Fibroblast of skin of scalp (primary cell): Measurements from ENCODE around the gene UBALD2.
A peak's percentile ranks its signal among the peaks of the same experiment; 100 is the strongest.
"Not testable (repeated sequence)": the region's sequence is repeated elsewhere in the genome, so short reads cannot be mapped to it uniquely, and the experiment has no call there.

Experiments used
- DNase-seq: peaks from one replicate; pipeline ENCODE4 v3.0.0-alpha.2; 2013

The UBALD2 gene

DNA sequence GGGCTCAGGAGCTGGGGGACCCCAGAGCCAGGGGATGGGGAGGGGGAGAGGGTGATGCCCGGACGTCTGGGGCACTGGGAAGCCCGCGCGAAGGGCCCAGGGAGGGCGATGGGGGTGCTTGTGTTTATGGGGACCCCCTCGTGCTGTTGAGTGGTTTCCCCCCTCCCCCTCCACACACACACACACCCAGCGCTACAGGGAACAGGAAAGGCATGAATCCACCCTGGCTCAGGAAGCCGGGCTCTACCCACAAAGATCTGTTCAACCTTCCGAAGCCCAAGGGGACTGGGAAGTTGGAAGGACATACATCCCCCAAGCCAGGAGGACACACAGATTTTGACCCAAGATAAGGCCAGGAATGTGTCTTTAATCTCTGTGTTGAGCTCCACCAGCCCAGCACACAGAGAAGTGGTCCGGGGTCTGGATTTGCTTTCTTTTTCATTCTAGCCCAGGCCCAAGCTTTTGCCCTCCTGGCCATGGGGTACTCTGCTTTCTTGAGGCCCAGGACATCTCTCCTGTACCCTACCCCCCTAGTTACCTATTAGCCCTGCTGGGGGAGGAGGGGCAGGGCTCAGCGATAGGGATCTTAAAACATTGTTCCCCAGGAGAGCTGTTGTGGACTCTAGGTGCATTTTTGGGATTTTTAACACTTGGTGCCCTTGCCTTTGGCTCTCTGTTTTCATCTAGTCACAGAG lies 1.2 kb downstream of the UBALD2 start:
- DNase-seq, result peak; percentile 51

DNA sequence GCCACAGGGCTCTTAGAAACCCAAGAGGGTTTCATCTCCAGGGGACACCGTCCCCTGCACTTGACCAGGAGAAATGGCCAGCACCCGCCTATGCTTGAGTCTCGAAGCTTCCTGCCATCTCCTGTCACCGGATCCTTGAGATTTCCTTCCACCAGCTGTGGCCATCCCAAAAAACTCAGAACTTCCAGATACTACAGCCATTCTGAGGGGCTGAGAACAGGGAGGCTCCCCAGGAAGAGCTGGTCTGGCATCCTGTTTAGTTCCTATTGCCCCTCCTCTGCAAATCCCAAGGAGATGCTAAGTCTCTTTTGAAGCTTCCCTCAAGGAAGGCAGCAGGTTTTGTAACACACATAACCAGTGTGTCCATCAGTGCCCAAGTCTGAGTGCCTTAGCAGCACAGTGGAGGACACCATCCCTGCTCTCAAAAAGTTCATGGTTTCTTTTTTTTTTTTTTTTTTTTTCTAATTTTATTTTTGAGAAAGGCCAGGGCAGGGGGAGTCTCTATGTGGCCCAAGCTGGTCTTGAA lies 2.0 kb downstream of the UBALD2 start:
- DNase-seq, result no peak

DNA sequence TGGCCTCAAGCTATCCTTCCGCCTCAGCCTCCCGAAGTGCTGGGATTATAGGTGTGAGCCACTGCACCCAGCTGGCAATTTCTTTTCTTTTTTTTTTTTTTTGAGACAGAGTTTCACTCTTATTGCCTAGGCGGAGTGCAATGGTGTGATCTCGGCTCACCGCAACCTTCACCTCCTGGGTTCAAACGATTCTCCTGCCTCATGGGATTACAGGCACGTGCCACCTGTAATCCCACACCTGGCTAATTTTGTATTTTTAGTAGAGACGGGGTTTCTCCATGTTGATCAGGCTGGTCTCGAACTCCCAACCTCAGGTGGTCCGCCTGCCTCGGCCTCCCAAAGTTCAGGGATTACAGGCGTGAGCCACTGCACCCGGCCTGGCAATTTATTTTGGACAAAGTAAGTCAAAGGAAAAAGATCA lies 2.4 kb downstream of the UBALD2 start:
- DNase-seq, result not testable (repeated sequence)

DNA sequence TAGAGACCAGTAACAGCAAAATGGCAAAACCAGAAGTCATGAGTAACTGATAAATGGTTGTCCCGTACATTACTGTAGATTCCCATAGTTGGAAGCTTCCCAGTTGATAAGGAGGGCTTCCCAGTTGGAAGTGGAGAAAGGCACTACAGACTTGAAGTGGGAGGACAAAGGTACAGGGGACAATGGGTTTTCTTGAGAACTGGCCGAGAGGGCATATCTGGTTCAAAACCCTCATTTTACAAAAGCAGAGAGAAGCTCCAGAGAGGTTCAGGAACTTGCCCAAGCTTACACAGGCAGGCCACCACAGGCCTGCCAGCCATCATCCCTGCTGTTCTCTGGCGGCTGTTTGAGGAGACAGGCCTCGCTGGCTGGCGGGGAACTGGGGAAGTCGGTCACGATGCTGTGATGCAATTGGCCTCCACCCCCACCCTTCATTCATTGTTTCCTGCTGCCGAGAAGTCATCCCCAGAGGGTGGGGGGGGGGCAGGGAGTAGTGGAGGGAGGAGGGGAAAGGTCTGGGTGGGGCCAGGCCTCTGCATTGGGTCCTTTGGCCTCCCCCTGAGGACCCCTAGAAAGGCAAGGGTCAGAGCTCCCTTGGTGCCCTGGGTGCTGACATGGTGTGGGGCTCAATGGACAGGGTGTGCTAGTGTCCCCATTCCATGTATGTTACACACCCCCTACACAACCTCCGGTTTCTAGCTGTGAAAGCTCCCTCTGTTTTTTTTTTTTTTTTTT lies 3.0 kb downstream of the UBALD2 start:
- peak; percentile 80 for DNase-seq

DNA sequence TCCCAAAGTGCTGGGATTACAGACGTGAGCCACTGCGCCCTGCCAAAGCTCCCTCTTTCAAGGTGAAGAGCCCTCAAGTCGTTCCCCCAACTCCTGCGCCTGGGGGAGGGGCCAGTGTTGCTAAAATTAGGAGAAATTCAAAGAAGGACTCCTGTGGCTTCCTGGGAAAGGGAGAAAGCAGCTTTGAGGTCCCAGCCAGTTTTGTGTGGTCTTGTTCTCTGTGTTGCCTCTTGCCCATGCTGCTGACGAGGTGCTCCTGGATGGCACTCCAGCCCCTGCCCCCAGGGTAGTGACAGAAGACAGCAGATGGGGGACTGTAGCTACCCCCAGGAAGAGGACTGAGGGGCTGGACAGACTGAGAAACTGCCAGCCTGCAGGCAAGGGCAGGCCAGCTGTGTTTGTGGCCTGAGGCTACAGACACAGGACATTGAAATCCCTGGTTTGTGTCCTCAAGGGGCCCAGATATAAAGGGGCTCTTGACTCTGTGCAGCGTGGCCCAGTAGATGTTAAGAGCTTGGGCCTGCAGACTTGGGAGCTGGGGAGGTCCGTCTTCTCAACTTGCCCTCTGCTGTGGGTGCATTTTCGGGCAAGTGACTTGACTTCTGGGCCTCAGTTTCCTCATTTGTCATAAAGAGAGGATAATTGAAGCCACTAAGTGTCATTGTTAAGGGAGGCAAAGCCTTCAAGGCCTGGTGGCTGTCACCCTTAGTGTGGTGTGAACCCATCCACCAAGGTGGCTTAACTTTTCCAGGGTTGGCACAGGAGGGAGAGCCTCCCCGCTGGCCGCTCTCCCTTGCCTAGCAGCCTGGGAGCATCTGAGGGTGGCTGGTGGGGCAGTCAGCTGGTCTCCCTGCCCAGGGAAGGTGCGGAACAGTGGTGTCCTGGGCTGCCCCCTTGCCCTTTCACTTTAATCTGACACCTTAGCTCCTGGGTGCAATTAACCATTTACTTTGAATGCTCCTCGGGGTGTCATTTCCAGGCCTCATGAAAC lies 4.1 kb downstream of the UBALD2 start:
- no peak for DNase-seq

DNA sequence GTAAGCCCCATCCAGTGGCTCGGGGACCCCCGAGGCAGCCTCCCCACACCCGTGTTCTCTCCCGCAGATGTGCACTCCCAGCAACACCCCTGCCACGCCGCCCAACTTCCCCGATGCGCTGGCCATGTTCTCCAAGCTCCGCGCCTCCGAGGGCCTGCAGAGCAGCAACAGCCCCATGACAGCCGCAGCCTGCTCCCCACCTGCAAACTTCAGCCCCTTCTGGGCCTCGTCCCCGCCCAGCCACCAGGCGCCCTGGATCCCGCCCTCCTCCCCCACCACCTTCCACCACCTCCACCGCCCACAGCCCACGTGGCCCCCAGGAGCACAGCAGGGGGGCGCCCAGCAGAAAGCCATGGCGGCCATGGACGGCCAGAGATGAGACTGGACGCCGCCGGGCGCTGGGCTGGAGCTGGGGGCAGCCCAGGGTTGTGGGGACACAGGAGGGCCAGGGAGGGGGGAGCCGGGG lies 5.0 kb downstream of the UBALD2 start:
- DNase-seq, result no peak

DNA sequence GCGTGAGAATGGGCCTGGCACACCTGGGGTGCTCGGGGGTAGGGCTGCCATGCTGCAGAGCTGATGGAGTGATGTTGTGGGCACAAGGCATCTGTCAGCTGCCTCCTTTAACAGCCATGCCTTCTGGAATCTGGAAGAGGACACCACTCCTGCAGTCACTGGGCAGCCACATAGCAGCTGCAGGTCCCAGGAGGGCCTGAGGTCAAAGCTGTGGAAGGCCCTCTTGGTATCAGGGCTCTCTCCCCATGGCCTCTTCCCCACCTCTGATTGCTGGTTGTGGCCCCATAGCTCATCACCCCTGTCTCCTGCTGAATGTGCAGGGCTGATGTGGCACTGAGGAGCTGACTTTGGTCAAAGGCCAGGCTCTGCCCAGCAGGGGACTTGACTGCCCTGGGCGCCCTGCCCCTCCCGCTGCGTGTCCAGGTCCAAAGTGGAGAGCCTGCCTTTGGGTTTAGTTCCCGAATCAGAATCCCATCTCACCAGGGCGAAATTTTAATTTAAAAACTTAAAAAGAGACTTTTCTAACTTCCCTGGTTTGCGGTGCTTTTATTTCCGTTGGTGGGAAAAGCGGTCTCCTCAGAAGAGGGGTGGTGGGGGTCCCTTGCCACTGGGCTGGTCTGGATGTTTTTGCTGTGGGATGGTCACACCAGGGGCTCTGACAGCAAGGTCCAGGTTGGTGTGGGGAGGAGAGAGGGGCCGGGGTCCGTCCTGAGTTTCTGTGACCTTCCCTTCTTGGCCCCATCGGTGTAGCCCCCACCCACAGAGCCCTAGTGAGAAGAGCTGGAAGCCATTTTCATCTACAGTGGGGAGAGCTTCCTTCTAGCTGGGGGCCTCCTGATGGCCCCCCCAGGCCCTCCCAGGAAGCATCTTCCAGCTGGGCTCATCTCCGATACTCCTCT lies 5.9 kb downstream of the UBALD2 start:
- no peak for DNase-seq

DNA sequence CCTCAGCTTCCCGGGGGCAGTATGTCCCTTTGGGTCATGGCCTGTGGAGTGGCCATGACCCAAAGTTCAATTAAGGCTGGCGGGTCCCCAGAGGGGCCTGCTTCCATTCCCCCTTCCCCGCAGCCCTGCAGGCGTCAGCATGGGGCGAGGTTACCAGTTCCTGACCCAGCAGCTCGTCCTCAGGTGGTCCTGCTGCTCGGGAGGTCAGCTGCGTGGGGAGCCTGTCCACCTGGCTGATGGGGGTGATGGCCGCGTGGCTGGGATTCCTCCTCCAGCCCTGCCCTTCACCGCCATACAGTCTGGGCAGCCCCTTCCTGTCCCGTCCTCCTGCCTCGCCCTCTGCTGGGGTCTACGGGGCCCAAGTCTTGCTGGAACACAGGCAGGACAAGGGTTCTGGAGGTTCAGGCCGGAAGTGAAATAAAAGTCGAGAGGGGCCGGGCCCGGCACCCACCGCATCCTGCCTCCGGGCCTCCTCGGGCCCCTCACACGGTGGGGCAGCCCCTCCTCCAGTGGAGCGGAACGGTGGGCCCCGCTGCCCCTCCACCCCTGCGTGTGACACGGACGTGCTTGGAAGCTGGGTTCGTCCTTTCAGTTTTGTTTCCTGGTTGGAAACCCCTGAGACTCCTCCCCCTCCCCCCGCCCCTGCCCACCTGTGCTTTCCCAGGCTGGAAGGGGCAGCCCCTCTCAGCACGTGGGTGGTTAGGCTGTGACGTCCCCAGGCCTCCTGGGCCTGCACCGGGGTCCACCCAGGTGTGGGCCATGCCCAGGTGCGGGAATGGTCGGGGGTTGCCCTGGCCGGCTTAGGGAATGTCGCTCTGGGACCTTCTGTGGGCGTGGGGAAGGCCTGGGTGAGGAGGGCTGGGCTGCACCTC lies 6.8 kb downstream of the UBALD2 start:
- no peak for DNase-seq

DNA sequence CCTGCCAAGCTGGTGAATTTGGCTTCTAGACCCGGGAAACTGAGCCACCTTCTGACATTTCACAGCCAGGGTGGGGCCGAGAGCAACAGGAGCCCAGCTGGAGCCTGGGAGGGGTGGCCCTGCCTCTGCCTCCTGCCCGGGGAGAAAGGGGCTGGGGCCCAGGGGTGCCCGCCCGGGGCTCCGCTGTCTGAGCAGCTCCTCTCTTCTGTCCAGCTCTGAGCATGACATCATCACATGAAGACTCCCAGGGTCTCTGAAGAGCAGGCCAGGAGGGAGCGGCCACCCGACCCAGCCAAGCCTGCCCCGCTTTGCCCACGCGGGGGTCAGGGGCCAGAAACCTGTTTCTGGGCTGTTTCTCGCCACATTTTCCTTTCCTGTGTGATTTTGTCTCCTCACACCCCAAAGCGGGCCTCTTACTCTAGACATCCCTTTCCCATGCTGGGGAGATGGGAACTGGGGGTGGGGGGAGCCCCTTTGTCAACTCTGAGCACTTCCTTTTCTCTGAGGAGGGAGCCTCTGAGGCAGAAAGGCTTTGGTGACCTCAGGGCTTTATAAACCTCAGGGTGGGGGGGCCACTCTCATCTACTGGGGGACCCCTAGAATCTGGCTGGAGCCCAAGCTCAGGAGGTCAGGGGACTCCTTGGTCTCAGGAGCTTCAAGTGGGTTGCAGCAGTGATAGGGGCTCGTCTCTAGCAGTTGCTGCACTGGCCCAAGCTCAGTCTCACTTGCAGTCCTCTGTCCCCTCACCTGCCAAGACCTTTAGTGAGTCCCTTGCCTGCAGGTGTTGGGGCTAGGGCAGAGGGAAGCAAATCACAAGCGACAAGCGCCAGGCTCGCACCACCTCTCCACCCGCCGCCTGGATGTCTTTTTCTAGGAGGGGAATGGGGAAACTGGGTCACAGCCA lies 7.6 kb downstream of the UBALD2 start:
- DNase-seq, result no peak

DNA sequence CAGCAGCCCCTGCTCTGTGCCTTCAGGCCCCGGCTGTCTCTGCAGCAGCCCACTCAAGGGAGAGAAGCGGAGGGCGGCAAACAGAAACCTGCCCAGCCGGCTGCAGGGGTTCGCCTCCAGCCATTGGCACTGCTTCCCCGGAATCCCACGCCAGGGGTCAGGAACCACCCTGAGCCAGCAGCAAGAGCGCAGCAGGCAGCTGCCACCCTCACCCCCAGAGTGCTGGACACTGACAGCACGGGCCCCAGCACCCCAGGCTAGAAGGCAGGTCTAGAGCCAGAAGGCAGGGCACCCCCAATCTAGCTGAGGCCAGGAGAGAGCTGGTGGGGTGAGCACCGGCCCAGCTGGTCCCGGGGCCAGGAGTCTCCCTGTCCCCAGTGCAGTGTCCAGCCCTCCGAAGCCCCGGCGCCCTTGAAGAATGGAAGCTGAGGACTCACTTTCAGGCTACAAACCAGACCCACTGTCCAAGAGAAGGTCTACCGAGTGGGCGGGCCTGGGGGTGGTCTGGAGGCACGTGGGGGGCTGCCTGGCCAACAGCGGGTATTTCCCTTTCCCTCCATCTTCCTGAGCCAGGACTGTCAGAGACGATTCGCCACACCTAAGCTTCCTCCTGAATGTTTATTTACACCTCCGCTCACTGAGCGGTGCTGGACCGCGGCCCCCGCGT lies 8.4 kb downstream of the UBALD2 start:
- no peak for DNase-seq

DNA sequence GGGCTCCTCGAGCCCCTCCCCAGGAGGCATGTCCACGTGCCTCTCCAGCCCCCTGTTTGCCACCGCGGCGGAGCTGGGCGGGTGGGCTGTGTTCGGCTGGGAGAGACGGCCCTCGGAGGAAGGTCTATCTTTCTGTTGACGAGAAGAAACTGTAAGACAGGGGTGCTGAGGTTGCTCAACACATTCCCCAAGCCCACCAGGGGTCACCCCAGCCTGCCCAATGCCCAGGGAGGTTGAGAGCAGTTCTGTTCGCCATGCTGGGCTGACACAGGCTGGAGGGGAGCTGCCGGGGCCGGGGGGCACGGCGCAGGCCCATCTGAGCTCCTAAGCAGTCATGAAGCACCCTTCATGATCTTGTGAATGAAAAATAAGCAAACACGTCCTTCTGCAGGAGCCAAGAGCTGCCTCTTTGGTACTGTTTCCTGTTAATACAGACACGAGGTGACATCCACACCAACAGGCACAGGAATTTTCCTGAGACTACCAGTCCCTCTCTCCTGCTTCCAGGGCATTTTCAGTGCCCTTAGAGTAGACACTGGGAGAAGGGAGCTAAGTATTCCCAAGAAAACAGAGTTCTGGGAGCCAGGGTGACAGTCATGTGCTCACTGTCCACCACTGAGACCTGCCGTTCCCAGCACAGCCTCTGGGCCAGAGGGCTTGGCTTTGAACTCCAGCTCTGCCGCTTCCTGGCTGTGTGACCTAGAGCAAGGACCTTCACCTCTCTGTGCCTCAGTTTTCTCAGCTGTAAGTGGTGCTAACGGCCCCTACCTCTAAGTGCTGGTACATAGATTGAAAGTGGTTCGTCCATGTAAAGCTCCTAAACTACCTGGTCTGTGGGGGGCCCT lies 9.2 kb downstream of the UBALD2 start:
- DNase-seq, result no peak

DNA sequence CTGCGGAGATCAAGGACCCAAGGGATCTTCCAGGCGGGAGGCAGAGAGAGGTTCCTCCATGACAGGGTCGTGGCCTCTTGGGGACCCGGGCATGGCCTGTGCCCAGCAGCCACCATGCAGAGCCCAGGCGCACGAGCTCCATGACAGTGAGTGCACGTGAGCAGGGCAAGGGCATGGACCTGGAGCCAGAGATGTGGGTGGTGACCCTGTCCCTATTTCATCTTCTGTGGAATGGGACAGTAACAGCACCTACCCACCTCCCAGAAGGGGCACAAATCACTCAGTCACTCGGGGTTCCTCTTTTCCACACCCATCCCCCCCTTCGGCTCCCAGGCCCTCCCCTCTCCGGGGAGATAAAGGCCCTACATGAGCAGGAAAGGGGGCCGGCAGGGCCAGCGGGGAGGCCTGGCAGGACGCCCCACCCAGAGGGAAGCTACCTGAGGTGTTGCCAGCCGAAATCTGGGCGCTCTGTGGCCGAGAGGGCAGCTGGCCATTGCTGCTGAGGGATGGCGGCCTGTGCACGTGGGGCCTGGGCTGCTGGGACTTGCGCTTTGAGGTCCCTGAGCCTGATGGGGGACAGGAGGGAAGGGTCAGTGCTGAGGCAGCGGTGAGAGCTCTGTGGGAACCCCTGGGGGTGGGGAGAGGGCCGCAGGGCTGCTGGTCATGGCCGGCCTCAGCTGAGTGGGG lies 10.4 kb downstream of the UBALD2 start:
- DNase-seq, result no peak

DNA sequence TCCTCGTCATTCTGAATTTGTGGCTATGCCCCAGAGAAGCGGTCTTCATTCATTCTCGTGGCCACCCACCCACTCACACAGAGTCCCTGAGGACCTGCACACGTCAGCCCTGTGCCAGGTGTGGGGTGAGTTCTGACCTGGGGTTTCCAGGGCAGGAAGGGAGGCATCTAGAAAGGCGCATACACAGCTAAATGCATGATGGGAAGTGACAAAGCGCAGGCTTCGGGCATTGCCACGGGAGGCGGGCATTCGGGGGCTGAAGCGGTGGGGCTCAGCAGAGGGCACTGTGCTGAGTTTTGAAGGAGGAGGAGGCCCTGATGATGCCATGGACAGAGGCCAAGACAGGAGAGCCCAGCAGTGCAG lies 10.9 kb downstream of the UBALD2 start:
- no peak for DNase-seq

DNA sequence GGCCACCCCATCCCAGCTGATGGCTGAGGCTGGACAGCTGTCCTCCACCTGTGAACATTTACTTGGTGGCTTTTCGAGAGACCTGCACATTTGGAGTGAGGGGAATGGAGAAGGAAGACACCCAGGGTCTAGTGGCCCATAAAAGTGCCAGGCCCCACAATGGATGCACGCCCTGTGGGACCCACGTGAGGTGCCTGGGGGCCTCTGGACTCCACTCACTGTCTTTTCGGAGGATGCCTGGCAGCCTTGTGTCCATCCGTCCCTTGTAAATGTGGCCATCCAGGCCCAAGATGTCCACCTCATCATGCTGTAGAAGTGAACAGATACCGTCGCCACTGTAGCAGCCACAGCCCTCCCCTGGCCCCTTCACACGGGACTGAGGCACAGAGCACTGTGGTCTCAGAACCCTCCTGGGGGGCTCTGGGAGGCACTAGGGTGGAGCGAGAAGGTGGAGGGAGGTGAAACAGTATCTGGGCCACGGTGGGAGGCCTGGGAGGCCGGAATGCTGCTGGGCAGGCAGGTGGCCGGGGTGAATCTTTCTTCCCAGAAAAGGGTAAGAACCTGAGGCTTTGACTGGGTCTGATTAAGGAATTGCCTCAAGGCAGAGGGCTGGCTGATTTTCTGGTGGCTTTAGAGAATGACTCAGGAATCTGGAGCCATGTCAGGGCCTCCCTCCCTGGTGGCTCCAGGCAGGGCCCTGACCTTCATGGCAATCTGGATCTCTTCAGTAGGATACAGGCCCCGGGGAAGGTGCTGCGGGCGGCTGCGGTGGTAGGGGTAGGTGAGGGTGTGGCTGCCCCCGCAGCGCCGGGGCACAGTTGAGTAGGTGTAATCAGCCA lies 11.5 kb downstream of the UBALD2 start:
- DNase-seq, result peak; percentile 50

DNA sequence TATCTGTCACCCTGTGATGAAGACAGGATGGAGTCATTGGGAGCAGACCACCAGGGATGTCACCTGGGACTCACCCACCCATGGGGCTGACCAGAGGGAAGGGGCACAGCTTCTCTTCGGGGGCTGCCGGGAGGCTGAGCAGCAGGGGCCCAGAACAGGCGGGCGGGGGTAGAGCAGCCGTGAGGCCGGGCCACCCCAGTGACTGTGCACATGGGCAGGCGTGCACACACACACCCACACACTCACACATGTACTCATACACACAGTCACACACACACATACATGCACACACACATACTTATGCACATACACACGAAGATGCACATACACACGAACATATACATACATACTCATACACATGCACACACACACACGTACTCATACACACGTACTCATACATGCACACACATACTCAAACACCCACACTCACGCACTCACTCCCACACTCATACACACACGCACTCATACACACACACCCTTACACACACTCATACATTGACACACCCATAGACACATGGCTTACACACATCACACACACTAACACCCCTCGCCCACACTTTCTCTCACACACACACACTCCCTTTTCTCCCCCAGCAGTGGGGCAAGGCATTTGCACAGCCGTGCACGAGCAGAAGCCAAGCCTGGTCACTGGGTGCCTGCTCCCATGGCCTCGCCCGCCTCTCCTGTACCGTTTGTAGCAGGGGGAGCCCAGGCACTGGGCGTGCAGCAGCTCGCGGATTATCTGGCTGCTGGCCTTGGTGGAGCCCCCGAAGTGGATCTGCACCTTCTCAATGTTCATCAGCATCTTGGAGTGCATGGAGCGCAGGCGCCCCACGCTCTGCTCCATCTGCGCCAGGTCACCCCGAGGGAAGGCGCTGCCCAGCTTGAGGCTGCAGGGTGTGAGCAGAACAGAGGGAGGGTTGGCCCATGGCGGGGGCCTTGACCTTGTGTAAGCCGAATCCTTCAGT lies 12.4 kb downstream of the UBALD2 start:
- no peak for DNase-seq
